GM12878 (cell line): ENCODE results near the gene SRCIN1. TPM values are rescaled to one million over a fixed set of nuclear protein-coding genes. Genes with fewer than 3 reads are reported as not detected.

Experiments used
- ATAC-seq: fragments of 200-7000 bp; cut with Tn5 transposase; 3 replicates; pipeline ENCODE4 v1.9.1; 2020; ENCODE audit warnings: mild to moderate bottlenecking, moderate library complexity
- BruUV-seq: library from RNA; stranded (reverse); fragments of 400-500 nt; replicated peaks from 2 replicates; lab custom pipeline; 2021; lab: Mats Ljungman, UMichigan
- CTCF ChIA-PET: fragments of 300-600 bp; sonication (Branson Sonifier 250); formaldehyde crosslinking; extraction: SDS; loops from one replicate; lab custom pipeline; 2021; ENCODE audit warnings: inconsistent platforms; lab: Yijun Ruan, JAX
- POLR2A ChIA-PET: fragments of 350-600 bp; formaldehyde crosslinking; extraction: SDS; loops from one replicate; lab custom pipeline; 2021; ENCODE audit warnings: inconsistent platforms; lab: Charles Lee
- RAD21 ChIA-PET: fragments of 300-600 bp; sonication (Branson Sonifier 250); formaldehyde crosslinking; loops from one replicate; lab custom pipeline; 2023; ENCODE audit warnings: antibody characterized with exemption; ENCODE audit not compliant: unreplicated experiment; lab: Charles Lee
- SMC1A ChIA-PET: fragments of 300-600 bp; sonication (Branson Sonifier 250); formaldehyde crosslinking; loops from one replicate; lab custom pipeline; 2023; ENCODE audit not compliant: unreplicated experiment, uncharacterized antibody; lab: Charles Lee
- DNase-seq: peaks from one replicate; pipeline ENCODE4 v3.0.0-alpha.2; 2011; ENCODE audit warnings: low read depth, low spot score
- FAIRE-seq: peaks from 3 replicates; lab custom pipeline; 2011; peaks lifted over from hg19 to GRCh38; lab: Jason Lieb, UNC
- H2AFZ ChIP-seq: 2 replicates; pipeline ENCODE4 v1.6.0; 2011; ENCODE audit warnings: low read depth, low read length, control low read depth; ENCODE audit not compliant: control insufficient read depth
- H3K27ac ChIP-seq: 2 replicates; pipeline ENCODE4 v1.5.1; 2011; ENCODE audit warnings: control low read depth; ENCODE audit not compliant: control insufficient read depth, insufficient read depth
- H3K27me3 ChIP-seq, 2 experiments: replicated peaks in 1 of 2; 2 replicates each; pipeline versions ENCODE4 v1.6.0 to v1.6.1; 2011; ENCODE audit warnings: low read length in 1 of 2; ENCODE audit not compliant: control insufficient read depth in 2 of 2, insufficient read depth in 2 of 2
- H3K36me3 ChIP-seq, 2 experiments: 2 replicates each; pipeline ENCODE4 v1.5.1; 2011; ENCODE audit warnings: low read length in 1 of 2; ENCODE audit not compliant: control insufficient read depth in 2 of 2, insufficient read depth in 2 of 2
- H3K4me1 ChIP-seq: 2 replicates; pipeline ENCODE4 v1.6.1; 2011; ENCODE audit warnings: mild to moderate bottlenecking, low read length, moderate library complexity, mixed read lengths; ENCODE audit not compliant: control insufficient read depth, insufficient read depth
- H3K4me2 ChIP-seq: 2 replicates; pipeline ENCODE4 v1.6.0; 2011; ENCODE audit warnings: control low read depth; ENCODE audit not compliant: control insufficient read depth, insufficient read depth
- H3K4me3 ChIP-seq: fragments of 200-600 bp; sonication (generic); 2 replicates; pipeline ENCODE4 v1.5.1; 2016
- H3K79me2 ChIP-seq: 2 replicates; pipeline ENCODE4 v1.6.0; 2011; ENCODE audit warnings: low read length; ENCODE audit not compliant: control insufficient read depth, insufficient read depth
- H3K9ac ChIP-seq: 2 replicates; pipeline ENCODE4 v1.8.0; 2011; ENCODE audit warnings: low read length, control low read depth, mixed read lengths; ENCODE audit not compliant: control insufficient read depth, insufficient read depth
- H3K9me3 ChIP-seq: replicated peaks from 3 replicates; pipeline ENCODE4 v1.5.1; 2011; ENCODE audit warnings: mild to moderate bottlenecking, low read length; ENCODE audit not compliant: control insufficient read depth, insufficient read depth
- H4K20me1 ChIP-seq: 2 replicates; pipeline ENCODE4 v1.6.0; 2011; ENCODE audit not compliant: control insufficient read depth, insufficient read depth
- GABPA ChIP-seq: IDR thresholded peaks from 2 replicates; pipeline ENCODE4 v1.6.1; 2014; ENCODE audit warnings: antibody characterized with exemption, low read depth, mild to moderate bottlenecking, inconsistent platforms
- IKZF2 ChIP-seq, 2 experiments: fragments of 450-650 bp; IDR thresholded peaks; 2 replicates each; pipeline ENCODE4 v1.6.1; 2017; ENCODE audit warnings: mild to moderate bottlenecking in 2 of 2, moderate library complexity in 2 of 2
- JUND ChIP-seq: IDR thresholded peaks from 2 replicates; pipeline ENCODE4 v1.6.1; 2012; ENCODE audit warnings: low read depth, mild to moderate bottlenecking, low read length, improper control_type of control experiment, moderate library complexity
- KLF5 ChIP-seq: fragments of 450-650 bp; IDR thresholded peaks from 2 replicates; pipeline ENCODE4 v1.6.1; 2014; ENCODE audit warnings: mild to moderate bottlenecking; ENCODE audit not compliant: partially characterized antibody
- NR2F1 ChIP-seq: fragments of 450-650 bp; conservative IDR thresholded peaks from 2 replicates; pipeline ENCODE4 v1.6.1; 2017; ENCODE audit warnings: mild to moderate bottlenecking
- PAX8 ChIP-seq: fragments of 450-650 bp; IDR thresholded peaks from 2 replicates; pipeline ENCODE4 v1.6.1; 2017; ENCODE audit warnings: mild to moderate bottlenecking, moderate library complexity
- SMAD1 ChIP-seq: fragments of 450-650 bp; IDR thresholded peaks from 2 replicates; pipeline ENCODE4 v1.6.1; 2018; ENCODE audit warnings: mild to moderate bottlenecking, low read depth; ENCODE audit not compliant: partially characterized antibody
- SMC3 ChIP-seq: IDR thresholded peaks from 2 replicates; pipeline ENCODE4 v1.6.1; 2011; ENCODE audit warnings: low read length, improper control_type of control experiment, borderline replicate concordance
- SREBF2 ChIP-seq: IDR thresholded peaks from 2 replicates; pipeline ENCODE4 v1.6.1; 2012; ENCODE audit warnings: mild to moderate bottlenecking, low read length
- TARDBP ChIP-seq: IDR thresholded peaks from 2 replicates; pipeline ENCODE4 v1.6.1; 2016; ENCODE audit warnings: borderline replicate concordance
- ZNF217 ChIP-seq: fragments of 450-650 bp; IDR thresholded peaks from 2 replicates; pipeline ENCODE4 v1.6.1; 2017; ENCODE audit warnings: antibody characterized with exemption, mild to moderate bottlenecking
- WGBS: methylation state at CpG from one replicate; pipeline ENCODE4 v1.1.6; 2016; ENCODE audit warnings: low lambda C conversion rate; ENCODE audit not compliant: insufficient replicate concordance, insufficient coverage; ENCODE audit errors: missing lambda C conversion rate; 5-methylcytosine and 5-hydroxymethylcytosine counted together
- in situ Hi-C: fragments of 300-500 bp; cut with MboI; formaldehyde crosslinking; loops from 9 replicates; pipeline ENCODE4 v1.14.3; 2018; ENCODE audit warnings: mixed read lengths
- intact Hi-C: fragments of 100-400 bp; cut with micrococcal nuclease; formaldehyde crosslinking; loops from one replicate; pipeline ENCODE4 v1.14.2; 2022; ENCODE audit not compliant: unreplicated experiment
- polyA plus RNA-seq, 11 experiments: library from polyadenylated mRNA; depleted of rRNA in 4 of 11; unstranded in 6 of 11; stranded (reverse) in 5 of 11; fragments of >200 nt; fragmentation: Nextera tagmentation in 4 of 11; fragmentation: Illumina TruSeq in 1 of 11; extraction: Ambion mirVana in 4 of 11; extraction: Trizol in 1 of 11; gene quantifications; 1 replicate in 1 of 11; 2 replicates in 10 of 11; pipeline versions ENCODE4 v1.2.1 to v1.2.3, GENCODE V29; 2011 to 2016; ENCODE audit warnings: inconsistent platforms in 2 of 11, missing spikeins in 2 of 11, low read depth in 1 of 11
- total RNA-seq, 4 experiments: library from RNA; depleted of rRNA in 3 of 4; stranded (reverse); fragments of >200 nt in 3 of 4; fragmentation: Illumina TruSeq in 1 of 4; extraction: Trizol in 1 of 4; gene quantifications; 2 replicates each; pipeline versions ENCODE4 v1.2.1 to v1.2.3, GENCODE V29; 2013 to 2021
- TF ChIP-seq, protein P1 (sequence below): IDR thresholded peaks from 2 replicates; pipeline ENCODE4 v1.6.1; 2012; ENCODE audit warnings: improper control_type of control experiment, low read depth, low read length; ENCODE audit not compliant: insufficient replicate concordance

Gene SRCIN1
- total and polyA plus RNA-seq, 10 of the 15 experiments (the other 5 are each of a cell fraction or from before 2014, with no cell fraction given): under 0.01 to 0.74 (median 0.20) TPM; not detected in 3

GRCh38 chr17:38535886-38536285 is 69.9 kb downstream of the SRCIN1 start:
- no peaks in the 10 kb centered on the region for H4K20me1 ChIP-seq
- in situ Hi-C loops (no loop called here), intact Hi-C loops (no loop called here)
- no peak for DNase-seq
- 54% methylated on average over 8 of the region's 8 CpGs for WGBS
- TF ChIP-seq SMAD1 (no peak), SMC3 (no peak), GABPA (no peak), IKZF2 (IDR thresholded peaks at IDR 0.05) (no peak), ZNF217 (no peak), NR2F1 (no peak), KLF5 (no peak), TARDBP (no peak), SREBF2 (no peak), PAX8 (no peak), JUND (no peak)
- TF ChIP-seq, protein P1, sequence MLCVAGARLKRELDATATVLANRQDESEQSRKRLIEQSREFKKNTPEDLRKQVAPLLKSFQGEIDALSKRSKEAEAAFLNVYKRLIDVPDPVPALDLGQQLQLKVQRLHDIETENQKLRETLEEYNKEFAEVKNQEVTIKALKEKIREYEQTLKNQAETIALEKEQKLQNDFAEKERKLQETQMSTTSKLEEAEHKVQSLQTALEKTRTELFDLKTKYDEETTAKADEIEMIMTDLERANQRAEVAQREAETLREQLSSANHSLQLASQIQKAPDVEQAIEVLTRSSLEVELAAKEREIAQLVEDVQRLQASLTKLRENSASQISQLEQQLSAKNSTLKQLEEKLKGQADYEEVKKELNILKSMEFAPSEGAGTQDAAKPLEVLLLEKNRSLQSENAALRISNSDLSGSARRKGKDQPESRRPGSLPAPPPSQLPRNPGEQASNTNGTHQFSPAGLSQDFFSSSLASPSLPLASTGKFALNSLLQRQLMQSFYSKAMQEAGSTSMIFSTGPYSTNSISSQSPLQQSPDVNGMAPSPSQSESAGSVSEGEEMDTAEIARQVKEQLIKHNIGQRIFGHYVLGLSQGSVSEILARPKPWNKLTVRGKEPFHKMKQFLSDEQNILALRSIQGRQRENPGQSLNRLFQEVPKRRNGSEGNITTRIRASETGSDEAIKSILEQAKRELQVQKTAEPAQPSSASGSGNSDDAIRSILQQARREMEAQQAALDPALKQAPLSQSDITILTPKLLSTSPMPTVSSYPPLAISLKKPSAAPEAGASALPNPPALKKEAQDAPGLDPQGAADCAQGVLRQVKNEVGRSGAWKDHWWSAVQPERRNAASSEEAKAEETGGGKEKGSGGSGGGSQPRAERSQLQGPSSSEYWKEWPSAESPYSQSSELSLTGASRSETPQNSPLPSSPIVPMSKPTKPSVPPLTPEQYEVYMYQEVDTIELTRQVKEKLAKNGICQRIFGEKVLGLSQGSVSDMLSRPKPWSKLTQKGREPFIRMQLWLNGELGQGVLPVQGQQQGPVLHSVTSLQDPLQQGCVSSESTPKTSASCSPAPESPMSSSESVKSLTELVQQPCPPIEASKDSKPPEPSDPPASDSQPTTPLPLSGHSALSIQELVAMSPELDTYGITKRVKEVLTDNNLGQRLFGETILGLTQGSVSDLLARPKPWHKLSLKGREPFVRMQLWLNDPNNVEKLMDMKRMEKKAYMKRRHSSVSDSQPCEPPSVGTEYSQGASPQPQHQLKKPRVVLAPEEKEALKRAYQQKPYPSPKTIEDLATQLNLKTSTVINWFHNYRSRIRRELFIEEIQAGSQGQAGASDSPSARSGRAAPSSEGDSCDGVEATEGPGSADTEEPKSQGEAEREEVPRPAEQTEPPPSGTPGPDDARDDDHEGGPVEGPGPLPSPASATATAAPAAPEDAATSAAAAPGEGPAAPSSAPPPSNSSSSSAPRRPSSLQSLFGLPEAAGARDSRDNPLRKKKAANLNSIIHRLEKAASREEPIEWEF: no peak
- H3K27ac ChIP-seq: no peak overlapping the region
- no peaks in the 10 kb centered on the region; the same call in 1 of the 2 replicates for H3K4me1 ChIP-seq
- SMC1A ChIA-PET: no interaction called here
- no peaks in the 10 kb centered on the region for H3K9me3 ChIP-seq
- H3K9ac ChIP-seq: no peak overlapping the region
- H2AFZ ChIP-seq: no peak overlapping the region
- RAD21 ChIA-PET: interaction anchor here (1.1 kb wide), 1 partner anchor 97 kb away, joined by 3 read pairs; no protein-coding TSS in a partner anchor
- no peaks in the 10 kb centered on the region for H3K36me3 ChIP-seq
- no peaks in the 10 kb centered on the region for H3K79me2 ChIP-seq
- no peak for ATAC-seq
- no peak for FAIRE-seq
- BruUV-seq: no TSS peak
- CTCF ChIA-PET: interaction anchor here (1.0 to 1.7 kb wide), 2 partner anchors 10 to 19 kb away, joined by 3 to 6 read pairs; no protein-coding TSS in a partner anchor
- no peaks in the 10 kb centered on the region; a peak in 1 of 4 replicates for H3K27me3 ChIP-seq
- H3K4me2 ChIP-seq: no peak overlapping the region
- no peak overlapping the region for H3K4me3 ChIP-seq
- POLR2A ChIA-PET: no interaction called here
